Stimulated activated CD4-positive, alpha-beta T cell treated with anti-CD3 and anti-CD28 coated beads, TNF-alpha, amount 100 ng/mL, for 1 hour (primary cell): ENCODE data around the gene DLG2.

Experiments
- DNase-seq, 3 donors: peaks; one replicate each; pipeline ENCODE4 v3.0.0-alpha.2; 2020; ENCODE audit warnings: low read depth in 3 of 3, low spot score in 1 of 3

The DLG2 gene

DNA sequence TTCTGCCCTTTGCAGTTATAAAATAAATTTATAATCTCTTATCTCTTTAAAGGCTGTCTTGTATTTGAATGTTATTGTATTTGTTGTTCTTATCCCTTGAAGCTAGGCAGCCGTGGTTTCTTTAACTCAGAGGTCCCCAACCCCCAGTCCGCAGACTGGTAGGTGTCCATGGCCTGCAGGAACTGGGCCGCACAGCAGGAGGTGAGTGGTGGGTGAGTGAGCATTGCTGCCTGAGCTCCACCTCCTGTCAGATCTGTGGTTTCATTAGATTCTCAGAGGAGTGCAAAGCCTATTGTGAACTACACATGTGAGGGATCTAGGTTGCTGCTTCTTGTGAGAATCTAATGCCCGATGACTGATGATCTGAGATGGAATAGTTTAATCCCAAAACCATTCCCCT is 1961.0 kb downstream of the DLG2 start:
- no peak for DNase-seq

DNA sequence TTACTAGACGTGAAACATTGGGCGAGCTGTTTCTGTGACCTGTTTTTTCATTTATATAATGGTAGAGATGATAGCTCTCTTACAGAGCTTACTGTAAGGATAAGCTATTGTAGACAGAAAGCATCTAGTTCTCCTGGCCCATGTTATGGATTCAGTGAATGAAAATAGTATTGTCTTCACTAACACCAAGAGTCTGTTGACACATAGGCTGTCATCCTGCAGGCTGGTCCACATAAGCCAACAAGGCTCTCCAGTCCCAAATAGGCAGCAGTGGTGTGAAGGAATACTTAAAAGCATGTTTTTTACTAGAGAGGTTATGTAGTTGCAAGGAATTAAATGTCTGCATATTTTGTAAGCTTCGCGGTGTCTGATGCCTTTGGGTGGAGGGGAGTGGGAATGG is 1963.2 kb downstream of the DLG2 start:
- DNase-seq: no peak

DNA sequence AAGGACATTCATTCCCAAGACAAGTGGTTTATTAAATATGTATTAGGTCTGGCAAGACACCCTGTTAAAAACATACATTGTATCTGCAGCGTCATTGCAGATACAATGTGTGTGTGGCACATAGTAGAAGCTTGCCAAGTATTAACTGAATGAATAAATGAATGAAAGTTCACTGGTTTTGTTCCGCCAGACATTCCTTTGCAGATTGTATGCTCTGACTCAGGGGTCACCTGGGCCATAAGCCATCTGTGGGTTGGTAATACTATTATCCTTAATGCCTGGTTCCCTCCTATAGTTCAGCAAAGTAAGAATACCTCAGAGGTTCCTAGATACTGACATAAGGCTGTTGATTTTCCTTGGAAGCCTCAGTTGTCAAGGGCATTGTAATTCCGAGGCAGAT is 1963.7 kb downstream of the DLG2 start:
- no peak for DNase-seq

DNA sequence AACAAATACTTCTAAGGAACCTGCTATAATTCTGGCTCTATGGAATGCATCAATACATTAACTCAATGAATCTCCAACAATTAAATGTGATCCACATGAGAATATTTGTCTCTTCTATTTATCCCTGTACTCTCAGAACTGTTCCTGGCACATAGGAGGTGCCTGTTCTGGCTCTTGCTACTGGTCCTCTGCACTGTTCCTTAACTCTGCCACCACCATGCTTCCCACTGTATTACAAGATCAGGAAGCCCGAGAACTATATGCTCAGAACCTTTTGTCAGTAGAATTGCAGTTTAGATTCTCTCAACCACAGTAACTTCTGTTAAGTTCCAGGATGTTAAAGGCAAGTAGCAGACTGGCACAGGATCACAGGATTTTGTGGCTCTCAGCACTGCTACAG is 1964.7 kb downstream of the DLG2 start:
- no peak for DNase-seq

DNA sequence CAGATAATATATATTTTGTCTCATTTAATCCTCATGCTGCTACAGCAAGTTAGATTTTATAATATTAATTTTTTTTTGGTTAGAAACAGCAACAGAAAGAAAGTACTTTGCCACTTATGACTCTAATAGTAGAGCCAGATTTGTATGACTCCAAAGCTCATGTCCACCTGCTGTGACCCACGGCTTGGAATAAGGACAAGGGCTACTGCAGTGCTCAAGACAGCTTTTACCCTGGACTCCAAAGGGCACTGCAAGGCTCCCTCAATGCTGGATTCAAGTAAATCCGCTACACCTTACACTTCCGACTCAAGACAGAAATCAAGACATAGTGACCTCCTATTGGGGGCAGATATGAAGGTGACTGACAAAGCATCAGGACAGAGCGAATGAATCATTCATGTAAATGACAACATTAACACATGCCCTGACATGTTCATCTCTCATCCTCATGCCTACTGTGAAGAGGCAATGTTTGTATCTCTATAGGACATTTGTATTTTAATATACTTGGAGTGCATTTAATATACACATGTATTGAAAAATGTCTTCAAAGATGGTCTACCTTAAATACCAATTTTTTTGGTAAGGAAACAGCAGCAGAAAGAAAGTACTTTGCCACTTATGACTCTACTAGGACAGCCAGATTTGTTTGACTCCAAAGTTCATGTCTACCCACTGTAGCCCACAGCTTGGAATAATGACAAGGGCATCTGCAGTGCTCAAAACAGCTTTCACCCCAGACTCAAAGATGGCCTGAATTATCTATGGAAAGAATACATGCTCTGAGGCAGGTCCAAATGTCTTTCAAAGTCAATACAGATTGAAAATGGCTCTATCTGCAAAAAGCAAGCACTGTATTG is 1965.4 kb downstream of the DLG2 start:
- no peak for DNase-seq

DNA sequence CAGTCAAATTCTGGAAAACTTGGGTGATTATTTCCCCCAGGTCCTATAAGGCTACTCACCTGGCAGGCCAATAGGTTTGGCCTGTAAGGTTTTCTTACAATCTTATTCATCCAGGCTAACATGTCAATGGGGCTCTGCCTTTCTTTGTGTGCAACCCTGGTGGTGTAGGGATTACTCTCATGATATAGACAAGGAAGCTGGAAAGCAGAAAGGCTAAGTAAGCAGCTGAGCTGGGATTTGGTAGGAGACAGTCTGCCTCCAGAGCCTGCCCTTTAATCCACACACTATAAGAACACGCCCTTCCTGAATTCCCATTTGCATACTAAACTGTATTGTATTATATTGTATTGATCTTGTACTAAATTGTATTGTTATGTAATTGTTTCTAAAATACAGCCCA is 1967.7 kb downstream of the DLG2 start:
- no peak for DNase-seq

DNA sequence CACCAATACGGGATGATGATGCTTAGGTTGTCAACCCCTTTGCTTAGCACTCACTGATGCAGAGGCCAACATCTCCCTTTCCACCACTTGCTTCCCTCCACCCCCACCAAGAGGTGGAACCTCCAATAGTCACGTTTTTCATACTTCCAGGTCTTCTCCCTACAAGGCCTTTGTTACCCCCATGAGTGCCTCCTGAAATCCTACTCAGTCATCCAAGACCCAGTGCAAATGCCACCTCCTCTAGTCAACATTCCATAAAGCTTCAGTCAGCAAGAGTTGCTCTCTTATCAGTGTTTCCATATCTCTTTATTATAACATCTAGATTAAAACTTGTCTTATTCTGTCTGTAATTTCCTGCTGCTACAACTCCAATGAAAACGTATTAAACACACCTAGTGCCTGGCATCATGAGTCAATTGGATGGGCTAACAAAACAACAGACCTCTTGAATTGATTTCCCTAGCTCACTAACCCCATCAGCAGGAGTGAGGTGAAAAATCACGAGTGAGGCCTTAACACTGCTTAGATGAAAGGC is 1970.3 kb downstream of the DLG2 start:
- no peak for DNase-seq

- no peak for DNase-seq
Observed at GRCh38 chr11:83655976-83656375, 1971.2 kb downstream of the DLG2 start.

- DNase-seq: no peak
Observed at GRCh38 chr11:83649528-83649855, 1977.7 kb downstream of the DLG2 start.

- no peak for DNase-seq
Observed at GRCh38 chr11:83648610-83649527, 1978.3 kb downstream of the DLG2 start.

DNA sequence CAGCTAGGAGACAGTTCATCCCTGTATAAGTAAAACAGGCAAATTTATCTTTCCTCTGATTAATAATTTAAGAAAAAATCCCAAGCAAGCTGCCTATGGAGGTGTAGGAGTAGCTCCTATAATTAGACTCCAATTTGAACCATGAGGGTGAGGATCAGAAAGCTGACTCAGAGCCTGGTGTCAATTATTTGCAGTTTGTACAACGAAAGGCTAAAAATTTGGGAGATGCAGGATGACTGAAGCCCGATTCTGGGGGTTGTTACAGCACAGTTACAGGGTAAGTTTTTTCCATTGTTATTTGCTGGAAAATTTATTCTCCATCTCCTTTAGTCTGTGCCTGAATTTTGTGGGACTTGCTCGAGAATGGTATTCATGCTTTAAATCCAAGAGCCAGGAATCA is 1981.6 kb downstream of the DLG2 start:
- DNase-seq: no peak

DNA sequence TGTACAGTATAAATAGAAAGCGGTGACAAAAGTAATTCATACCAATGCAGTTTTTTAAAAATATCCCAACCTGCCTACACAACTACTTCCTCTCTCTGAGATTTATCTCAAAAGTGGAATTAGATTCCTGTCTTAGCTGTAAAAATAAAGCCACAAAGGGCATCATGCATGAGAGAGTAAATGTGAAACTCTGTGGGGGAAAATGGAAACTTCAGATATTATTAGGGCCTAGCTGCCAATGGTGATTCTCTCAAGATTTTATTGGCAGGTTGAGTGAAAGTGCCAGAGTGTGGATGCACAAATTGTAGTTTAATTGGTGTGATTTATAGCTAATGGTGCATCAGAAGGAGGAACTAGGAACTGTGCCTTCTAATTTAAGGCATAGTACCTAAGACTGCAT is 1984.0 kb downstream of the DLG2 start:
- DNase-seq: no peak

- DNase-seq: no peak
Observed at GRCh38 chr11:83642500-83642899, 1984.6 kb downstream of the DLG2 start.

DNA sequence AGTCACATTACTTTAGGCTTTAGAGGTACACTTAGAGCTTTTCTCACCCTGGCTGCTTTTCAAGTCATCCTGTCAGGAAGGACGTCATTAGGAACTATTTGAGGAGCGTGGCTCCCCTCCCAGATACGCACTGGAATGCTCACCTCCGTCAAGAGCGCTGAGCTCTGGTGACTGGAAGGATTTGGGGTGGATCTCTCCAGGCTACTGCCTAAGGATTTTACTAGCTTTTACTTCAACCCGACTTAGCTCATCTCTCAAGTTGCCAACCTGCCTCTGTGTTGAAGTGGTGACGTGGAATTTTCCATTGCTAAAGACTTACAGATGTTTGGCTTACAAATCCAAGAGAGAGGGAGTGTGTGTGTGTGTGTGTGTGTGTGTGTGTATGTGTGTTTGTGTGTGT is 1985.6 kb downstream of the DLG2 start:
- no peak for DNase-seq

GRCh38 chr11:83639995-83640758 is 1987.0 kb downstream of the DLG2 start:
- no peak for DNase-seq

DNA sequence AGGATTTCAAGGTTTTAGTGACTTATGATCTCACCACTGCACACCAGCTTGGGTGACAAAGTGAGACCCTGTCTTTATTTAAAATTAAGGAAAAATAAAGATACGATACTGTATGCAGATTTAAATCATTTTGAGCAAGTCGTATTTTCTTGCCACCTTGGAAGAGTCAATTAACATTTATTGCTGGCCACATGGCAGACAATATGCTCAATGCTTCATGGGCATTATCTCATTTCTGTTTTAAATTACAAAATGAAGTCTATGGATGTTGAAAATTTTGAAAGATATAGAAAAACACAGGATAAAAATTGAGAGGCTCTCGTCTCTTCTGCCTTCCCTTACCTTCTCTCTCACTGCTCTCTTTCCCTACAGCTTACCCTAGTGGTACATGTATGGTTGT is 1992.0 kb downstream of the DLG2 start:
- DNase-seq: no peak

DNA sequence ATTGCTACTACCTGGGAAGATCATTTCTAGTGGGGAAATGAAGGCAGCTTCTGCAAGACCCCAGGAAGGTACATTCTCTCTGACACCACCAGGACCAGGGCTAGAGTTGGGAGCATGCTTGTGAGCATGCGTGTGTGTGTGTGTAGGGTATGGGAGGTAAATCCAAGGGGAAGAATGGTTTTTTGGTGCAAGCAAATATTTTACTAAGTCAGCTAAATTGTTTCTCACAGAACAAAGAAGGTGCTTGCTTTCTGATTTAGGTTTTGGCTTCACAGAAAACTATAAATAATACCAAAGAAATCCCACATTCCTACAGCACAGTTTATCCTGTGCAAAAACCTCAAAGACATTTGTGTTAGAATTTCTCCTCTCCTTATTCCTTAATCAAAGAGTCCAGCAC is 1996.9 kb downstream of the DLG2 start:
- no peak for DNase-seq

DNA sequence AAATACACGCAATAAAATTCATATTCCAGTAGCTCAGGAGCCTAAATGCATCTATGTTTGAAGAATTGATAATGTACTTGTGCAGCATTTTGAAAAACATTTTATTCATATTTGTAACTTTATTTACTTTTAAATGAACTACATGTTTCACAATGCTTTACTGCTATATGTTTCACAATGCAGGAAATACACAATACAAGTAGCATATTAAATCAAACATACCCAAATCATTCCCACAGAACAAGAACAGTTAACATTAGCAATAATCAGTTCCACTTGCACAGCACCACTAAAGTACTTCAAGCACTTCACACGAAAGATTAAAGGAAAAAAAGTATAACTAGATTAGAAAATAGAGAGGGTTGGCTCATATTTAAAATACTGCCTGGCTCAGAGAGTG is 1997.4 kb downstream of the DLG2 start:
- DNase-seq: no peak

- no peak for DNase-seq
Observed at GRCh38 chr11:83628622-83629355, 1998.4 kb downstream of the DLG2 start.

DNA sequence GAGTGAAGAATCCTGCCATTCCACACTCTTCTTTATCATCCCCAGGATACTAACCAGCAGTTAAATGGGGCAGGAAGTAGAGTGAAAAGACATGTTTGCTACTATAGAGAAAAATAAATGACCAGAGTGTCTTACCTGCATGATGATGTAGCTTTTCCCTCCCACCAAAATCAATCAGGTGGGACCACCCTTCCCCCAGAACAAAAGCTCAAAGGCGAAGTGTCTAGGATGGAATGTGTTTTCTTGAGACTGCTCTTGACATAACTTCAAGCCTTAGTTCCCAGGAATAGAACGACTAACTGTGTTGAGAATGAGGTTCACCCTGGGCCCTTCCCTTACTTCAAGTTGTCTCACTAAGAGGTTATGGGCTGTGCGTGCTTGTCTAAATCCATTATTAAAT is 2001.8 kb downstream of the DLG2 start:
- DNase-seq: no peak

GRCh38 chr11:83617671-83618070 is 2009.5 kb downstream of the DLG2 start:
- DNase-seq: no peak
